Measurements from ENCODE around the gene MORN1. TPM values are rescaled to one million over a fixed set of nuclear protein-coding genes. Genes with fewer than 3 reads are reported as not detected.
A peak's percentile ranks its signal among the peaks of the same experiment; 100 is the strongest.
"Not testable (repeated sequence)": the region's sequence is repeated elsewhere in the genome, so short reads cannot be mapped to it uniquely, and the experiment has no call there.

MORN1 gene
- total and polyA plus RNA-seq, 9 of the 15 experiments (the other 6 are each of a cell fraction or from before 2014, with no cell fraction given): 0.24 to 9.3 (median 4.2) TPM

- Histone ChIP-seq H3K9me1 (ENCODE audit: control insufficient read depth, insufficient read depth, low read length) (peaks cover 7% of the 10 kb centered on the region), H4K20me1 (replicated peaks; ENCODE audit: control insufficient read depth, insufficient read depth, low read length) (peaks cover 43% of the 10 kb centered on the region), H3K27me3 (ENCODE audit: control insufficient read depth in 2 of 2, insufficient read depth in 2 of 2, low read length in 2 of 2) (no peaks in the 10 kb centered on the region), H3K9me3 (replicated peaks; ENCODE audit: control insufficient read depth, insufficient read depth, low read depth, low read length) (no peaks in the 10 kb centered on the region), H3K4me3 (no peak overlapping the region), H2AFZ (ENCODE audit: low read depth, low read length) (no peak overlapping the region), H3K4me1 (replicated peaks in 1 of 2; ENCODE audit: control insufficient read depth in 2 of 2, insufficient read depth in 2 of 2, low read length in 2 of 2) (peaks cover 0 to 83% of the 10 kb centered on the region in 2 experiments; a peak in 3 of 5 replicates), H3K36me3 (ENCODE audit: control insufficient read depth, insufficient read depth, low read length) (0 out of 3 replicates have a peak, but pooled peaks cover 2% of the 10 kb centered on the region), H3K27ac (ENCODE audit: extremely low read depth, low read depth, low read length) (no peak overlapping the region), H3K9ac (ENCODE audit: insufficient read depth in 1 of 2, low read depth in 2 of 2, low read length in 2 of 2) (no peak overlapping the region), H3K4me2 (ENCODE audit: insufficient read depth, low read length) (no peak overlapping the region), H3K79me2 (ENCODE audit: control insufficient read depth, insufficient read depth, low read length) (peaks cover 99% of the 10 kb centered on the region)
- no TSS peak for BruUV-seq (replicated peaks)
- in situ Hi-C loops (cut with MboI): loop anchor here (5.0 kb wide), 1 partner anchor 49 kb away; no protein-coding TSS in a partner anchor
- DNase-seq (ENCODE audit: extremely low read depth in 1 of 4, low spot score in 3 of 4): no peak
- 83% methylated on average over 18 of the region's 18 CpGs for WGBS (ENCODE audit: insufficient coverage, low coverage, missing lambda C conversion rate)
- no peak for FAIRE-seq
- intact Hi-C loops (cut with micrococcal nuclease): no loop called here
- ChIA-PET CTCF (ENCODE audit: low intra/inter-chr PET ratio) (no interaction called here), POLR2A (interaction anchor here (0.7 to 2.4 kb wide), 3 partner anchors 10 to 67 kb away, joined by 3 to 6 read pairs (median 5); no protein-coding TSS in a partner anchor)
- TF ChIP-seq WHSC1 (IDR thresholded peaks at IDR 0.05; ENCODE audit: low read length) (no peak), STAT5B (CRISPR knock-in tag; IDR thresholded peaks at IDR 0.05) (no peak), CBX5 (IDR thresholded peaks at IDR 0.05; ENCODE audit: borderline replicate concordance, low read depth) (no peak), POLR2AphosphoS2 (IDR thresholded peaks at IDR 0.05; ENCODE audit: low read length) (no peak), CREB5 (CRISPR knock-in tag; IDR thresholded peaks at IDR 0.05) (no peak), HOXB6 (CRISPR knock-in tag; IDR thresholded peaks at IDR 0.05; ENCODE audit: borderline replicate concordance) (no peak), SREBF2 (CRISPR knock-in tag; IDR thresholded peaks at IDR 0.05) (no peak), MIER1 (IDR thresholded peaks at IDR 0.05; ENCODE audit: low read depth) (no peak), SOX6 (IDR thresholded peaks at IDR 0.05) (no peak)
- ATAC-seq: no peak
Measured at GRCh38 chr1:2296614-2297013, 94.7 kb downstream of the MORN1 start.

GRCh38 chr1:2296211-2296610 is 95.1 kb downstream of the MORN1 start:
- CTCF ChIA-PET (ENCODE audit: low intra/inter-chr PET ratio); H3K9ac ChIP-seq (ENCODE audit: insufficient read depth in 1 of 2, low read depth in 2 of 2, low read length in 2 of 2); H3K4me3 ChIP-seq; H3K9me1 ChIP-seq (ENCODE audit: control insufficient read depth, insufficient read depth, low read length); BruUV-seq (replicated peaks); DNase-seq (ENCODE audit: extremely low read depth in 1 of 4, low spot score in 3 of 4); H3K27me3 ChIP-seq (ENCODE audit: control insufficient read depth in 2 of 2, insufficient read depth in 2 of 2, low read length in 2 of 2); H3K4me2 ChIP-seq (ENCODE audit: insufficient read depth, low read length); intact Hi-C loops (cut with micrococcal nuclease); ATAC-seq; H3K27ac ChIP-seq (ENCODE audit: extremely low read depth, low read depth, low read length); H3K36me3 ChIP-seq (ENCODE audit: control insufficient read depth, insufficient read depth, low read length); H3K9me3 ChIP-seq (replicated peaks; ENCODE audit: control insufficient read depth, insufficient read depth, low read depth, low read length); H2AFZ ChIP-seq (ENCODE audit: low read depth, low read length): not testable (repeated sequence)
- WGBS (ENCODE audit: insufficient coverage, low coverage, missing lambda C conversion rate): 77% methylated on average over 9 of the region's 9 CpGs
- H4K20me1 ChIP-seq (replicated peaks; ENCODE audit: control insufficient read depth, insufficient read depth, low read length): peaks cover 43% of the 10 kb centered on the region
- peak; percentile 75 for FAIRE-seq
- H3K79me2 ChIP-seq (ENCODE audit: control insufficient read depth, insufficient read depth, low read length): peaks cover 98% of the 10 kb centered on the region
- peaks cover 0 to 81% of the 10 kb centered on the region in 2 experiments; a peak in 4 of 5 replicates for H3K4me1 ChIP-seq (replicated peaks in 1 of 2; ENCODE audit: control insufficient read depth in 2 of 2, insufficient read depth in 2 of 2, low read length in 2 of 2)
- in situ Hi-C loops (cut with MboI): loop anchor here (5.0 kb wide), 1 partner anchor 49 kb away; no protein-coding TSS in a partner anchor
- POLR2A ChIA-PET: interaction anchor here (0.7 to 2.4 kb wide), 4 partner anchors 11 to 67 kb away, joined by 3 to 6 read pairs (median 4); no protein-coding TSS in a partner anchor

Data from K562 (cell line).